ENCODE data around the gene CACNB3.

- no peak for TF ChIP-seq CTCF (IDR thresholded peaks at IDR 0.05)
- TF ChIP-seq POLR2A (IDR thresholded peaks at IDR 0.05): peak in 1 of 4 donors; percentile 18
These were observed 29.2 kb upstream of the CACNB3 start, which contains the start of gene ADCY6 for GRCh38 chr12:48788854-48789775.
